Measurements from ENCODE around the gene PRKCA.

- TF ChIP-seq, protein P1, sequence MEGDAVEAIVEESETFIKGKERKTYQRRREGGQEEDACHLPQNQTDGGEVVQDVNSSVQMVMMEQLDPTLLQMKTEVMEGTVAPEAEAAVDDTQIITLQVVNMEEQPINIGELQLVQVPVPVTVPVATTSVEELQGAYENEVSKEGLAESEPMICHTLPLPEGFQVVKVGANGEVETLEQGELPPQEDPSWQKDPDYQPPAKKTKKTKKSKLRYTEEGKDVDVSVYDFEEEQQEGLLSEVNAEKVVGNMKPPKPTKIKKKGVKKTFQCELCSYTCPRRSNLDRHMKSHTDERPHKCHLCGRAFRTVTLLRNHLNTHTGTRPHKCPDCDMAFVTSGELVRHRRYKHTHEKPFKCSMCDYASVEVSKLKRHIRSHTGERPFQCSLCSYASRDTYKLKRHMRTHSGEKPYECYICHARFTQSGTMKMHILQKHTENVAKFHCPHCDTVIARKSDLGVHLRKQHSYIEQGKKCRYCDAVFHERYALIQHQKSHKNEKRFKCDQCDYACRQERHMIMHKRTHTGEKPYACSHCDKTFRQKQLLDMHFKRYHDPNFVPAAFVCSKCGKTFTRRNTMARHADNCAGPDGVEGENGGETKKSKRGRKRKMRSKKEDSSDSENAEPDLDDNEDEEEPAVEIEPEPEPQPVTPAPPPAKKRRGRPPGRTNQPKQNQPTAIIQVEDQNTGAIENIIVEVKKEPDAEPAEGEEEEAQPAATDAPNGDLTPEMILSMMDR (IDR thresholded peaks at IDR 0.05): no peak
- TF ChIP-seq RFX5 (IDR thresholded peaks at IDR 0.05) (no peak), CHD4 (IDR thresholded peaks at IDR 0.05; ENCODE audit: borderline replicate concordance) (no peak), CEBPB (IDR thresholded peaks at IDR 0.05) (no peak), MAX (IDR thresholded peaks at IDR 0.05) (no peak), MAFK (IDR thresholded peaks at IDR 0.05; ENCODE audit: partially characterized antibody) (no peak), CHD2 (IDR thresholded peaks at IDR 0.05; ENCODE audit: low read length, partially characterized antibody) (no peak), HDAC2 (IDR thresholded peaks at IDR 0.05) (no peak)
- TF ChIP-seq, protein P2, sequence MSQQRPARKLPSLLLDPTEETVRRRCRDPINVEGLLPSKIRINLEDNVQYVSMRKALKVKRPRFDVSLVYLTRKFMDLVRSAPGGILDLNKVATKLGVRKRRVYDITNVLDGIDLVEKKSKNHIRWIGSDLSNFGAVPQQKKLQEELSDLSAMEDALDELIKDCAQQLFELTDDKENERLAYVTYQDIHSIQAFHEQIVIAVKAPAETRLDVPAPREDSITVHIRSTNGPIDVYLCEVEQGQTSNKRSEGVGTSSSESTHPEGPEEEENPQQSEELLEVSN (IDR thresholded peaks at IDR 0.05; ENCODE audit: borderline replicate concordance, low read depth): no peak
Measured at GRCh38 chr17:66835476-66835875, 533.1 kb downstream of the PRKCA start.
